ENCODE data around the gene YRDC. TPM values are rescaled to one million over a fixed set of nuclear protein-coding genes. Genes with fewer than 3 reads are reported as not detected.

YRDC gene
- total and polyA plus RNA-seq, 2 donors from 2014 or later = 9.0 to 11.0 TPM

DNA sequence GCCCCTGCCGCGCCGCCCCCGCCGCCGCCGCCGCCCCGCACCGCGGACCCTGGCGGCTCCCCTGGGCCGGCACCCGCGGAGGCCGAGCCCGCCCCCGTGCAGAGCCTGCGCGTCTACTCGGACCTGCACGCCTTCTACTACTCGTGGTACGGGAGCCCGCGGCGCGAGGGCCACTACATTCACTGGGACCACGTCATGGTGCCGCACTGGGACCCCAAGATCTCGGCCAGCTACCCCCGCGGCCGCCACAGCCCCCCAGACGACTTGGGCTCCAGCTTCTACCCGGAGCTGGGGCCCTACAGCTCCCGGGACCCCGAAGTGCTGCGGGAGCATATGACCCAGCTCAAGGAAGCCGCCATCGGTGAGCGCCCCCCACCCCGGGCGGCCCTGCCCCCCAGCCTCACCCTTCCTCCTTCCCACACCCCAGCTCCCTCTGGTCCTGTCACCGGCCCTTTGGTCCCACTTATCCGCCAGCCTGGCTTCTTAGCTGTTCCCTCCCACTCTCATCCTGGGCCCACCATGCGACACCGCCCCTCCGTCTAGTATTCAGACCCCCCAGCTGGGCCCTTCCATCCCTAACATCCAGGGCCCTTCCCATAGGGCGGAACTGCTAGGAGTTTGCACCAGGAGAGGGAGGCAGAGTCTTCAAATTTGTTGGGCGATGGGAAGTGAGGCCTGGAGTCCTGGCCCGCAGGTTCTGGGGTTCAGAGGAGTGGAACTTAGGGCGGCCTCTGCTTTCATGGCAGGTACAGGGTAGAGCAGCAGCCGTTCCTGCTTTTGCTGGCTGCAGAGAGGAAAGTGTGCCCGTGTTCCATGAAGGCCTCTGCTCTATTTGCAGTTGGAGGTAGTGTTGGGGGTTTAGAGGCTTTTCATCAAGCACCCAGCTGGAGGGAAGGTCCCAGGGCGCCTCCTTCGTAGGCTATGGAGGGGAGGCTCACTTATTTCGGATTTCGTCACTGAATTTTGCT, 13.4 kb downstream of the YRDC start:
- Histone ChIP-seq H3K27me3 (ENCODE audit: control insufficient read depth, insufficient read depth, low read length) (no peaks in the 10 kb centered on the region), H3K27ac (ENCODE audit: low read depth in 2 of 2, low read length in 2 of 2) (no peak overlapping the region), H3K4me1 (ENCODE audit: control insufficient read depth in 2 of 3, insufficient read depth in 2 of 3, low read depth in 1 of 3, low read length in 3 of 3) (no peaks in the 10 kb centered on the region), H3K9ac (ENCODE audit: low read length in 3 of 3) (no peak overlapping the region), H3K4me3 (ENCODE audit: low read length in 3 of 3) (no peak overlapping the region), H3K9me3 (ENCODE audit: control insufficient read depth in 2 of 3, insufficient read depth in 1 of 3, low read length in 3 of 3) (no peaks in the 10 kb centered on the region), H3K36me3 (ENCODE audit: control insufficient read depth in 2 of 3, insufficient read depth in 3 of 3, low read length in 3 of 3) (no peaks in the 10 kb centered on the region)
- FAIRE-seq = no peak
- TF ChIP-seq, protein P1, sequence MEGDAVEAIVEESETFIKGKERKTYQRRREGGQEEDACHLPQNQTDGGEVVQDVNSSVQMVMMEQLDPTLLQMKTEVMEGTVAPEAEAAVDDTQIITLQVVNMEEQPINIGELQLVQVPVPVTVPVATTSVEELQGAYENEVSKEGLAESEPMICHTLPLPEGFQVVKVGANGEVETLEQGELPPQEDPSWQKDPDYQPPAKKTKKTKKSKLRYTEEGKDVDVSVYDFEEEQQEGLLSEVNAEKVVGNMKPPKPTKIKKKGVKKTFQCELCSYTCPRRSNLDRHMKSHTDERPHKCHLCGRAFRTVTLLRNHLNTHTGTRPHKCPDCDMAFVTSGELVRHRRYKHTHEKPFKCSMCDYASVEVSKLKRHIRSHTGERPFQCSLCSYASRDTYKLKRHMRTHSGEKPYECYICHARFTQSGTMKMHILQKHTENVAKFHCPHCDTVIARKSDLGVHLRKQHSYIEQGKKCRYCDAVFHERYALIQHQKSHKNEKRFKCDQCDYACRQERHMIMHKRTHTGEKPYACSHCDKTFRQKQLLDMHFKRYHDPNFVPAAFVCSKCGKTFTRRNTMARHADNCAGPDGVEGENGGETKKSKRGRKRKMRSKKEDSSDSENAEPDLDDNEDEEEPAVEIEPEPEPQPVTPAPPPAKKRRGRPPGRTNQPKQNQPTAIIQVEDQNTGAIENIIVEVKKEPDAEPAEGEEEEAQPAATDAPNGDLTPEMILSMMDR (IDR thresholded peaks at IDR 0.05; ENCODE audit: borderline replicate concordance, extremely low read depth, insufficient read depth) = no peak
- intact Hi-C loops (cut with DNase I) = no loop called here
- DNase-seq = peak in 2 of 5 donors; percentile 1 to 44

DNA sequence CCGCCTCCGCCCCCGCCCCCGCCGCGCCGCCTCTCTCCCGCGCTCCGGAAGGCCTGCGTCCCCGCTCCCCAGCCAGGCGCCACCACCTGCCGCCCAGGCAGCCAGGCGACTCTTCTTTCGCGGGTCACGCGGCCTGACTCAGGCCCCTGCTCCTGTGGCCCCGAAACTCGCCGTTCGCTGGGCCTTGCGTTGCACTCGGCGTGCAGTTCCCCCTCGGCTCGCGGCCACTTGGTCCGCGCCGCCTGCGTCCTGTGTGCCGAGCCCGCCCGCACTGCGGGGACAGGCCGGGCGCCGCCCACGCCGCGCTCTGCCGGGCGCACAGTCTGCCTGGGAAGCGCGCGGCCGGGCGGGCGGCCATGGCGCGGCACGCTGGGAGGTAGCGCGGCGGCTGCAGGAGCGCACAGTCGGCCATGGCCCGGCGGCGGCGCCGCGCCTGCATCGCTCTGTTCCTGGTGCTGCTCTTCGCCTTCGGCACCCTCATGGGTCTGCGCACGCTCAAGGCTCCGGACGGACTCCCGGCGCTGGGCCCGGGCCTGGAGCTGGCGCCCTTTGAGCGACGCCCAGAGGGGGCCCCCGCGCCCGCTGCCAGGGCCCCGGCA, 14.1 kb downstream of the YRDC start, which contains the start of gene MANEAL:
Gene MANEAL, plus strand, starts transcription at position 75 of the 599 bp plus-strand sequence. Its CDS starts 336 bp downstream, at position 411.
- DNase-seq = peak; percentile 63 to 85 (median 74)
- Histone ChIP-seq H3K4me3 (ENCODE audit: low read length in 3 of 3) (peak within 1 kb of the TSS in 2 of 3 donors; percentile 42 to 44), H3K27ac (ENCODE audit: low read depth in 2 of 2, low read length in 2 of 2) (no peak within 1 kb of the TSS), H3K9me3 (ENCODE audit: control insufficient read depth in 2 of 3, insufficient read depth in 1 of 3, low read length in 3 of 3) (no peaks in the 10 kb centered on the region), H3K27me3 (ENCODE audit: control insufficient read depth, insufficient read depth, low read length) (no peaks in the 10 kb centered on the region), H3K4me1 (ENCODE audit: control insufficient read depth in 2 of 3, insufficient read depth in 2 of 3, low read depth in 1 of 3, low read length in 3 of 3) (no peaks in the 10 kb centered on the region), H3K36me3 (ENCODE audit: control insufficient read depth in 2 of 3, insufficient read depth in 3 of 3, low read length in 3 of 3) (no peaks in the 10 kb centered on the region), H3K9ac (ENCODE audit: low read length in 3 of 3) (no peak within 1 kb of the TSS)
- FAIRE-seq = no peak
- intact Hi-C loops (cut with DNase I) = no loop called here
- TF ChIP-seq, protein P1 (IDR thresholded peaks at IDR 0.05; ENCODE audit: borderline replicate concordance, extremely low read depth, insufficient read depth) = peak; percentile 2

GRCh38 chr1:37792943-37793686, 14.9 kb downstream of the YRDC start:
- Histone ChIP-seq H3K4me1 (ENCODE audit: control insufficient read depth in 2 of 3, insufficient read depth in 2 of 3, low read depth in 1 of 3, low read length in 3 of 3) (no peaks in the 10 kb centered on the region), H3K9me3 (ENCODE audit: control insufficient read depth in 2 of 3, insufficient read depth in 1 of 3, low read length in 3 of 3) (no peaks in the 10 kb centered on the region), H3K4me3 (ENCODE audit: low read length in 3 of 3) (no peak overlapping the region), H3K27ac (ENCODE audit: low read depth in 2 of 2, low read length in 2 of 2) (no peak overlapping the region), H3K27me3 (ENCODE audit: control insufficient read depth, insufficient read depth, low read length) (no peaks in the 10 kb centered on the region), H3K9ac (ENCODE audit: low read length in 3 of 3) (no peak overlapping the region), H3K36me3 (ENCODE audit: control insufficient read depth in 2 of 3, insufficient read depth in 3 of 3, low read length in 3 of 3) (no peaks in the 10 kb centered on the region)
- DNase-seq = peak in 1 of 5 donors; percentile 44
- intact Hi-C loops (cut with DNase I) = no loop called here
- no peak for FAIRE-seq
- TF ChIP-seq, protein P1 (IDR thresholded peaks at IDR 0.05; ENCODE audit: borderline replicate concordance, extremely low read depth, insufficient read depth) = no peak
